MM.1S (cell line): ENCODE results near the gene GLIS2.
A peak's percentile ranks its signal among the peaks of the same experiment; 100 is the strongest.

Experiments
- DNase-seq: peaks from one replicate; pipeline ENCODE4 v3.0.0-alpha.2; 2015
- H2AFZ ChIP-seq: fragments of 300-600 bp; sonication (generic); 2 replicates; pipeline ENCODE4 v1.6.0; 2016; ENCODE audit warnings: antibody characterized with exemption, low read length
- H3F3A ChIP-seq: fragments of 300-600 bp; sonication (generic); 2 replicates; pipeline ENCODE4 v1.6.1; 2016; ENCODE audit warnings: mild to moderate bottlenecking, antibody characterized with exemption, low read length, moderate library complexity, mixed read lengths; ENCODE audit not compliant: insufficient read depth
- H3K27ac ChIP-seq: fragments of 300-600 bp; sonication (generic); 2 replicates; pipeline ENCODE4 v1.5.1; 2016; ENCODE audit warnings: mild to moderate bottlenecking, low read length
- H3K27me3 ChIP-seq: fragments of 300-600 bp; sonication (generic); replicated peaks from 2 replicates; pipeline ENCODE4 v1.6.0; 2016; ENCODE audit warnings: low read length; ENCODE audit not compliant: insufficient read depth
- H3K36me3 ChIP-seq: fragments of 300-600 bp; sonication (generic); replicated peaks from 2 replicates; pipeline ENCODE4 v1.6.1; 2016; ENCODE audit warnings: mild to moderate bottlenecking, low read length, mixed read lengths; ENCODE audit not compliant: insufficient read depth
- H3K4me1 ChIP-seq: fragments of 300-600 bp; sonication (generic); 2 replicates; pipeline ENCODE4 v1.6.1; 2016; ENCODE audit warnings: low read length, mixed read lengths
- H3K4me2 ChIP-seq: fragments of 300-600 bp; sonication (generic); 2 replicates; pipeline ENCODE4 v1.6.0; 2016; ENCODE audit warnings: low read depth, low read length
- H3K4me3 ChIP-seq: fragments of 300-600 bp; sonication (generic); 2 replicates; pipeline ENCODE4 v1.5.1; 2016; ENCODE audit warnings: low read length, mixed read lengths
- H3K79me2 ChIP-seq: fragments of 300-600 bp; sonication (generic); 2 replicates; pipeline ENCODE4 v1.6.1; 2016; ENCODE audit warnings: mixed run types, low read length, mixed read lengths
- H3K9ac ChIP-seq: fragments of 300-600 bp; sonication (generic); 2 replicates; pipeline ENCODE4 v1.6.1; 2016; ENCODE audit warnings: low read length, mixed read lengths
- H3K9me2 ChIP-seq: fragments of 300-600 bp; sonication (generic); replicated peaks from 2 replicates; pipeline ENCODE4 v1.6.1; 2016; ENCODE audit warnings: mild to moderate bottlenecking, low read length, mixed read lengths; ENCODE audit not compliant: insufficient read depth
- H3K9me3 ChIP-seq: fragments of 300-600 bp; sonication (generic); replicated peaks from 2 replicates; pipeline ENCODE4 v1.6.1; 2016; ENCODE audit warnings: mild to moderate bottlenecking, low read length, mixed read lengths; ENCODE audit not compliant: insufficient read depth
- H4K20me1 ChIP-seq: fragments of 300-600 bp; sonication (generic); 2 replicates; pipeline ENCODE4 v1.6.1; 2016; ENCODE audit warnings: mild to moderate bottlenecking, low read length, moderate library complexity, mixed read lengths; ENCODE audit not compliant: insufficient read depth
- EZH2 ChIP-seq: fragments of 300-600 bp; sonication (generic); optimal IDR thresholded peaks from 2 replicates; pipeline ENCODE3; 2017; ENCODE audit warnings: low read depth, mild to moderate bottlenecking, antibody characterized with exemption, low read length, mixed read lengths
- EZH2phosphoT487 ChIP-seq: fragments of 300-600 bp; sonication (generic); IDR thresholded peaks from 2 replicates; pipeline ENCODE4 v1.6.1; 2018; ENCODE audit warnings: antibody characterized with exemption, low read length
- TF ChIP-seq, protein P1 (sequence below): fragments of 300-600 bp; sonication (generic); IDR thresholded peaks from 2 replicates; pipeline ENCODE4 v1.5.1; 2016; ENCODE audit warnings: antibody characterized with exemption, low read length, mixed read lengths

GLIS2 gene

DNA sequence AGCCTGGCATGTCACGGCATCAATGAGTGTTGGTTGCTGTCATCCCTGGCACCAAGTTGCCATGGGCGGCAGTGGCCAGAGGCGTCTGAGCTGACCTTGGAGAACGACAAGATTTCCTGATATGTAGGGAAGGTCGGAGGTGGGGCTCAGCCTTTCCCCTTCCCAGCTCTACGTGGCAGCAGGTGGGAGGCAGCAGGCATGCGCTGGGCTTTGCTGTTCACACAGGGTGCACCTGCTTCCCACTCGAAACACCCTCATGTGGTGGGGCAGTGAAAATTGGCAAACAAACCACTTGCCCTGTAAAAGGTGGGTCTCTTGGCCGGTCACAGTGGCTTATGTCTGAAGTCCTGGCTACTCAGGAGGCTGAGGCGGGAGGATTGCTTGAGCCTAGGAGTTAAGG, 30.7 kb upstream of the GLIS2 start:
- no peaks in the 10 kb centered on the region for H4K20me1 ChIP-seq
- TF ChIP-seq EZH2phosphoT487 (no peak), EZH2 (no peak)
- TF ChIP-seq, protein P1, sequence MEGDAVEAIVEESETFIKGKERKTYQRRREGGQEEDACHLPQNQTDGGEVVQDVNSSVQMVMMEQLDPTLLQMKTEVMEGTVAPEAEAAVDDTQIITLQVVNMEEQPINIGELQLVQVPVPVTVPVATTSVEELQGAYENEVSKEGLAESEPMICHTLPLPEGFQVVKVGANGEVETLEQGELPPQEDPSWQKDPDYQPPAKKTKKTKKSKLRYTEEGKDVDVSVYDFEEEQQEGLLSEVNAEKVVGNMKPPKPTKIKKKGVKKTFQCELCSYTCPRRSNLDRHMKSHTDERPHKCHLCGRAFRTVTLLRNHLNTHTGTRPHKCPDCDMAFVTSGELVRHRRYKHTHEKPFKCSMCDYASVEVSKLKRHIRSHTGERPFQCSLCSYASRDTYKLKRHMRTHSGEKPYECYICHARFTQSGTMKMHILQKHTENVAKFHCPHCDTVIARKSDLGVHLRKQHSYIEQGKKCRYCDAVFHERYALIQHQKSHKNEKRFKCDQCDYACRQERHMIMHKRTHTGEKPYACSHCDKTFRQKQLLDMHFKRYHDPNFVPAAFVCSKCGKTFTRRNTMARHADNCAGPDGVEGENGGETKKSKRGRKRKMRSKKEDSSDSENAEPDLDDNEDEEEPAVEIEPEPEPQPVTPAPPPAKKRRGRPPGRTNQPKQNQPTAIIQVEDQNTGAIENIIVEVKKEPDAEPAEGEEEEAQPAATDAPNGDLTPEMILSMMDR, result no peak

DNA sequence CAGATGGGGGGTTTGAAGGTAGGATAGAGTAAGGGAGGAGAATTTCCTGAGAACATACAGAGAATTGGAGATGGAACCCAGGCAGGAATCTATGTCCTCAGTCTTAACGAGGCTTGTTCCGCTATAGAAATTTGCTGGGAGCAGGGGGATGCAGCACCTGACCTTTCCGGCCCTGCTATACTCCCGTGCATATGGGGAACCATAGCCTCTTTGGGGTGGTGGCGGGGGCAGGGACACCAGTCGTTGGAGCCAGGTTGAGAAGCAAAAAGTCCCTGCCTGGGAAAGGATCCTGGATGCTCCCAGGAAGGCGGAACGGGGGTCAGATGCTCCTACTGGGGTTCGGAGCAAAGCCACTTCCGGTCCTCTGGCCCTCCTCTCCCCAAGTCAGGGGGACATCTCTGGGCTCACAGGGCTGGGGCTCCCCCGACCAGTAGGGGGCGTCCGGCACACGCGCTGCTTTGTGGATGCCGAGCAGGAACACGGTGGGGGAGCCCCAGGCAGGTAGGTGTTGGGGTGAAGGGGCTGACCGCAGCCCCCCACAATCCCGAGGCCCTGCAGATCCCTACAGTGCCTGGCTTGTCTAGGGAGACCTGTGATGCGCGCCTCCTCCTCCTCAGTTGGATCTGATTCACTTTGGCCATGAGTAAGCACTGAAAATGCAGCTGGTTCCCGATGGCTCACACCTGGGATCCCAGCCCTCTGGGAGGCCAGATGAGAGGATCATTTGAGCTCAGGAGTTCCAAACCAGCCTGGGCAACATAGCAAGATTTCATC, 27.5 kb upstream of the GLIS2 start:
- no peak for TF ChIP-seq EZH2phosphoT487
- TF ChIP-seq, protein P1, result peak; percentile 97
- Histone ChIP-seq H3K4me3 (peak overlapping the region; percentile 8; the same call in 1 of the 2 replicates), H3K4me2 (peak overlapping the region; percentile 47)

More for the DNA sequence above, 30.7 kb upstream of the GLIS2 start:
- Histone ChIP-seq H3K4me2 (no peak overlapping the region), H3K79me2 (no peaks in the 10 kb centered on the region), H3K4me3 (no peak overlapping the region), H3K9me2 (no peaks in the 10 kb centered on the region), H3K36me3 (no peaks in the 10 kb centered on the region), H3K27ac (no peak overlapping the region), H3K4me1 (no peaks in the 10 kb centered on the region), H3K9me3 (no peaks in the 10 kb centered on the region), H3F3A (no peaks in the 10 kb centered on the region), H3K27me3 (no peaks in the 10 kb centered on the region), H2AFZ (no peak overlapping the region), H3K9ac (no peak overlapping the region)
- no peak for DNase-seq

DNA sequence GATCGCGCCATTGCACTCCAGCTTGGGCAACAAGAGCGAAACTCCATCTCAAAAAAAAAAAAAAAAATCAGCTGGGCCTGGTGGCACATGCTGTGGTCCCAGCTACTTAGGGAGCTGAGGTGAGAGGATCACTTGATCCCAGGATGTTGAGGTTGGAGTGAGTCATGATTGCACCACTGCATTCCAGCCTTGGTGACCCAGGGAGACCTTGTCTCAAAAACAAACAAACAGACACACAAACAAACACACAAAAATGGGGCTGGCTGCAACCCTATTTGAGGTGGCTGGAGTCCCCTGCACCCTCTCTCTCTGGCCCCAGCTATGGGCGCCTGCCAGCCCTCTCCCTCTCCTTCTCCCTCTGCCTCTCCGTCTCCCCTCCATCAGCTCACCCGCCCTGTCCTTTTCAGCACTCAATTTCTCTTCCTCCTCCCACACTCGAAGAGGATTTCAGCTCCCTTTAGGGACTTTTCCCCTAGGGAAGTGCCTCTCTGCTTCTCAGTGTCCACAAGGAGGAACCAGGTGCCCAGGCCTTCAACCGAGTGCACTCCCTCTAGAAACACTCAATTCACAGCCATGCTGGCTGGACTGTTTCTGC, 25.5 kb upstream of the GLIS2 start:
- TF ChIP-seq, protein P1, result no peak
- no peak for TF ChIP-seq EZH2
- Histone ChIP-seq H3K36me3 (no peaks in the 10 kb centered on the region), H3K27me3 (peaks cover 5% of the 10 kb centered on the region), H3K4me3 (no peak overlapping the region), H3K9me2 (no peaks in the 10 kb centered on the region), H3K4me2 (no peak overlapping the region), H3K9ac (no peak overlapping the region), H3K4me1 (no peaks in the 10 kb centered on the region), H2AFZ (no peak overlapping the region), H4K20me1 (no peaks in the 10 kb centered on the region), H3K9me3 (no peaks in the 10 kb centered on the region), H3K27ac (no peak overlapping the region), H3F3A (no peaks in the 10 kb centered on the region), H3K79me2 (no peaks in the 10 kb centered on the region)
- DNase-seq, result no peak

More for the DNA sequence above, 27.5 kb upstream of the GLIS2 start:
- H3K27ac ChIP-seq, result no peak overlapping the region
- H3K36me3 ChIP-seq, result no peaks in the 10 kb centered on the region
- no peaks in the 10 kb centered on the region for H3K9me2 ChIP-seq
- H3K4me1 ChIP-seq, result no peaks in the 10 kb centered on the region
- no peaks in the 10 kb centered on the region for H3F3A ChIP-seq
- no peak overlapping the region for H3K9ac ChIP-seq
- no peaks in the 10 kb centered on the region for H3K9me3 ChIP-seq
- no peaks in the 10 kb centered on the region; the same call in 1 of the 2 replicates for H3K27me3 ChIP-seq
- H3K79me2 ChIP-seq, result no peaks in the 10 kb centered on the region
- no peaks in the 10 kb centered on the region for H4K20me1 ChIP-seq
- peak; percentile 72 for DNase-seq
- peak overlapping the region; percentile 44 for H2AFZ ChIP-seq
